ENCODE data around the gene EPHB3.

DNA sequence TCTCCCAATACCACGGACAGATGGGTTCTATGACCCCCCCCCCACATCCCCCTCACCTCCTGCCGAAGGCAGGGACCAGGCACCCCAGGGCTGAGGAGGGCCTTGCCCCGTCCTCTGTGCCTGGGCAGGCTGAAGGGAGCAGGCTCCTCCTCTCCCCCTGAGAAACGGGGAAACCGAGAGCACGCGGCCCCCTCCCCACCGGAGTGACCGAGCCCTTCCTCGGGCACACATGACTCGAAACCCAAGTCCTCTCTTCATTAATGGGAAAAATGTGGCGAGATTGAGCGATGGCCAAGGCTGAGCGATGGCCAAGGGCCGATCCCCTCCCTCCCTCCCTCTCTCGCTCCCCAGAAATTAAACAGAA is 7.0 kb downstream of the EPHB3 start:
- TF ChIP-seq EZH2phosphoT487 (IDR thresholded peaks at IDR 0.05; ENCODE audit: low read length) = no peak
- TF ChIP-seq CTCF (IDR thresholded peaks at IDR 0.05; ENCODE audit: low read length) = no peak
- TF ChIP-seq EZH2 (optimal IDR thresholded peaks at IDR 0.05; ENCODE audit: low read depth, low read length) = no peak
